GM23338 (cell line): ENCODE data around the gene CBLN3. TPM values are rescaled to one million over a fixed set of nuclear protein-coding genes. Genes with fewer than 3 reads are reported as not detected.

ENCODE experiments used
- ATAC-seq: fragments of 200-7000 bp; cut with Tn5 transposase; 3 replicates; pipeline ENCODE4 v1.9.1; 2020
- DNase-seq: peaks from one replicate; pipeline ENCODE4 v3.0.0-alpha.2; 2015; ENCODE audit warnings: low spot score
- H2AFZ ChIP-seq: fragments of 200-600 bp; sonication (generic); 2 replicates; pipeline ENCODE4 v1.8.0; 2016; ENCODE audit warnings: antibody characterized with exemption, mild to moderate bottlenecking, moderate library complexity
- H3F3A ChIP-seq: fragments of 200-600 bp; sonication (generic); replicated peaks from 2 replicates; pipeline ENCODE4 v1.8.0; 2017; ENCODE audit warnings: antibody characterized with exemption, mixed run types, low read depth
- H3K27ac ChIP-seq: fragments of 200-600 bp; sonication (generic); 2 replicates; pipeline ENCODE4 v1.6.1; 2016; ENCODE audit warnings: low read depth
- H3K27me3 ChIP-seq: fragments of 200-600 bp; sonication (generic); 2 replicates; pipeline ENCODE4 v1.8.0; 2016; ENCODE audit warnings: mild to moderate bottlenecking, mixed run types, moderate library complexity; ENCODE audit not compliant: insufficient read depth
- H3K36me3 ChIP-seq: fragments of 200-600 bp; sonication (generic); 2 replicates; pipeline ENCODE4 v1.8.0; 2016; ENCODE audit warnings: mild to moderate bottlenecking; ENCODE audit not compliant: insufficient read depth
- H3K4me1 ChIP-seq: fragments of 200-600 bp; sonication (generic); 2 replicates; pipeline ENCODE4 v1.8.0; 2016; ENCODE audit warnings: mild to moderate bottlenecking, moderate library complexity; ENCODE audit not compliant: insufficient read depth
- H3K4me2 ChIP-seq: fragments of 200-600 bp; sonication (generic); 2 replicates; pipeline ENCODE4 v1.7.1; 2017; ENCODE audit warnings: mixed run types
- H3K4me3 ChIP-seq: fragments of 200-600 bp; sonication (generic); 2 replicates; pipeline ENCODE4 v1.6.1; 2016; ENCODE audit warnings: mixed run types
- H3K79me2 ChIP-seq: fragments of 200-600 bp; sonication (generic); replicated peaks from 2 replicates; pipeline ENCODE4 v1.8.0; 2017; ENCODE audit warnings: mild to moderate bottlenecking; ENCODE audit not compliant: insufficient read depth
- H3K9me2 ChIP-seq: fragments of 200-600 bp; sonication (generic); 2 replicates; pipeline ENCODE4 v1.8.0; 2017; ENCODE audit not compliant: insufficient read depth
- H4K20me1 ChIP-seq: fragments of 200-600 bp; sonication (generic); replicated peaks from 2 replicates; pipeline ENCODE4 v1.8.0; 2017; ENCODE audit warnings: mild to moderate bottlenecking; ENCODE audit not compliant: insufficient read depth
- H3K27ac Mint-ChIP-seq: 2 replicates; pipeline ENCODE4 v1.8.0; 2020; ENCODE audit warnings: inconsistent platforms, mild to moderate bottlenecking, moderate library complexity, mixed read lengths
- H3K27me3 Mint-ChIP-seq: 3 replicates; pipeline ENCODE4 v1.8.0; 2022; ENCODE audit warnings: low read depth, mild to moderate bottlenecking, moderate library complexity, mixed read lengths, inconsistent platforms; ENCODE audit not compliant: insufficient read depth, poor library complexity
- H3K36me3 Mint-ChIP-seq: 3 replicates; pipeline ENCODE4 v1.8.0; 2021; ENCODE audit warnings: low read depth, mild to moderate bottlenecking, inconsistent platforms, moderate library complexity, mixed read lengths
- H3K4me1 Mint-ChIP-seq: 3 replicates; pipeline ENCODE4 v1.8.0; 2020; ENCODE audit warnings: mild to moderate bottlenecking, inconsistent platforms, mixed read lengths
- H3K4me3 Mint-ChIP-seq: 3 replicates; pipeline ENCODE4 v1.8.0; 2021; ENCODE audit warnings: moderate library complexity, mild to moderate bottlenecking, inconsistent platforms, mixed read lengths
- H3K9me3 Mint-ChIP-seq: 3 replicates; pipeline ENCODE4 v1.8.0; 2020; ENCODE audit warnings: moderate library complexity, mild to moderate bottlenecking, inconsistent platforms, mixed read lengths
- CREB1 ChIP-seq: fragments of 250-450 bp; sonication (Bioruptor Pico); IDR thresholded peaks from 2 replicates; pipeline ENCODE4 v1.5.0; 2020; ENCODE audit warnings: low read depth, mild to moderate bottlenecking, moderate library complexity
- EZH2 ChIP-seq: fragments of 200-600 bp; sonication (generic); IDR thresholded peaks from one replicate; pipeline ENCODE4 v1.8.0; 2017; ENCODE audit warnings: antibody characterized with exemption, mild to moderate bottlenecking, low read depth; ENCODE audit not compliant: unreplicated experiment
- EZH2phosphoT487 ChIP-seq: fragments of 200-600 bp; sonication (generic); IDR thresholded peaks from one replicate; pipeline ENCODE4 v1.8.1; 2018; ENCODE audit warnings: antibody characterized with exemption; ENCODE audit not compliant: unreplicated experiment
- JUNB ChIP-seq: IDR thresholded peaks from one replicate; pipeline ENCODE4 v1.6.1; 2016; ENCODE audit warnings: antibody characterized with exemption; ENCODE audit not compliant: unreplicated experiment
- NANOG ChIP-seq: IDR thresholded peaks from 2 replicates; pipeline ENCODE4 v1.6.1; 2016; ENCODE audit warnings: antibody characterized with exemption, borderline replicate concordance
- ZNF114 ChIP-seq: fragments of 250-450 bp; sonication (Bioruptor Pico); IDR thresholded peaks from 2 replicates; pipeline ENCODE4 v1.5.0; 2020; ENCODE audit warnings: mild to moderate bottlenecking, moderate library complexity
- polyA plus RNA-seq: library from polyadenylated mRNA; unstranded; fragments of >200 nt; fragmentation: Nextera tagmentation; extraction: Ambion mirVana; gene quantifications from 2 replicates; pipeline ENCODE4 v1.2.1, GENCODE V29; 2016
- total RNA-seq: library from RNA; depleted of rRNA; stranded (reverse); fragments of >200 nt; shearing (Covaris generic); gene quantifications from 2 replicates; pipeline ENCODE4 v1.2.3, GENCODE V29; 2014
- TF ChIP-seq, protein P1 (sequence below): fragments of 250-450 bp; sonication (Bioruptor Pico); IDR thresholded peaks from 2 replicates; pipeline ENCODE4 v1.5.0; 2020; ENCODE audit warnings: mild to moderate bottlenecking, moderate library complexity
- TF ChIP-seq, protein P2 (sequence below): IDR thresholded peaks from 2 replicates; pipeline ENCODE4 v1.6.1; 2016; ENCODE audit warnings: antibody characterized with exemption

CBLN3 gene
- total and polyA plus RNA-seq, 2 experiments from 2014 or later = 0.07 to 0.19 TPM

DNA sequence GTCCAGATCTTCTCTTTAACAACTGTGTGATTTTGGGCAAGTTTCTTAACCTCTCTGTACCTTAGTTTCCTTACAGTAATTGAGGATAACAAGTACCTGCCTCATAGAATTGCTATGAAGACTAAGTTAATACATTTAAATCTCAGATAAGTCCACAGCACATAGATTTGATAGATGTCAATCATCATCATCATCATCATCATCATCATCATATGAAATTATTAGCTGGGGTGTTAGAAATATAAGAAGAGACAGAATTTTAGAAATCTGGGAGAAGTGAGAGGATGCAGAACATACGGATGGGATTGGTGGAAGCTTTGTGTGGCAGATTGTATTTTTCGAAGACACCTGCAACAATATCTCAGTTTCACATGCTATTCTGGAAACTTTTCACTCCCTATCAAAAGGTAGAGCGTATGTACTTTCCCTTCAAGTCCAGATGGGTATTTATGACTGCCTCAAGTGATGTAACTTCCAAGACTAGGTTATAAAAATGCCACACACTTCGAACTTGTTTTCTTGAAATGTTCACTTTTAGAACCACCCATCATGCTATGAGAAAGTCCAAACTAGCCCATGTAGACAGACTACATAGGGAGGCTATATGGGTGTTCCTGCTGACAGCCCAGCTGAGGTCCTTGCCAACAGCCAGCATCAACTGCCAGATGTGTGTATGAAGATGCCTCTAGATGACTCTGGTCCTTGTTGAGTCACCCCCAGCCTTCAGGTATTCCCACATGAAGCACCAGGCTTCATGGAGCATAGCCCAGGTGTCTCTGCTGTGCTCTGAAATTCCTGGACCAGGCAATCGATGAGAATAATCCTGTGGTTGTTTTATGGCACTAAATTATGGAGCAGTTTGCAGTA lies 33.8 kb upstream of the CBLN3 start:
- Histone ChIP-seq H4K20me1 (no peaks in the 10 kb centered on the region), H3K9me2 (no peaks in the 10 kb centered on the region)
- H3K36me3 Mint-ChIP-seq = no peaks in the 10 kb centered on the region; the same call in 2 of the 3 replicates

More for the DNA sequence above, 33.8 kb upstream of the CBLN3 start:
- Mint-ChIP-seq H3K27me3 (no peaks in the 10 kb centered on the region), H3K27ac (no peak overlapping the region), H3K4me1 (peaks cover 3% of the 10 kb centered on the region; the same call in 1 of the 3 replicates), H3K4me3 (no peak overlapping the region), H3K9me3 (no peaks in the 10 kb centered on the region; the same call in 2 of the 3 replicates)
- Histone ChIP-seq H3K4me2 (no peak overlapping the region), H3K27ac (no peak overlapping the region), H2AFZ (no peak overlapping the region), H3K27me3 (no peaks in the 10 kb centered on the region), H3K4me3 (no peak overlapping the region), H3F3A (no peaks in the 10 kb centered on the region), H3K79me2 (no peaks in the 10 kb centered on the region), H3K4me1 (no peaks in the 10 kb centered on the region), H3K36me3 (no peaks in the 10 kb centered on the region)
- no peak for TF ChIP-seq EZH2phosphoT487
- no peak for TF ChIP-seq ZNF114
- TF ChIP-seq, protein P1, sequence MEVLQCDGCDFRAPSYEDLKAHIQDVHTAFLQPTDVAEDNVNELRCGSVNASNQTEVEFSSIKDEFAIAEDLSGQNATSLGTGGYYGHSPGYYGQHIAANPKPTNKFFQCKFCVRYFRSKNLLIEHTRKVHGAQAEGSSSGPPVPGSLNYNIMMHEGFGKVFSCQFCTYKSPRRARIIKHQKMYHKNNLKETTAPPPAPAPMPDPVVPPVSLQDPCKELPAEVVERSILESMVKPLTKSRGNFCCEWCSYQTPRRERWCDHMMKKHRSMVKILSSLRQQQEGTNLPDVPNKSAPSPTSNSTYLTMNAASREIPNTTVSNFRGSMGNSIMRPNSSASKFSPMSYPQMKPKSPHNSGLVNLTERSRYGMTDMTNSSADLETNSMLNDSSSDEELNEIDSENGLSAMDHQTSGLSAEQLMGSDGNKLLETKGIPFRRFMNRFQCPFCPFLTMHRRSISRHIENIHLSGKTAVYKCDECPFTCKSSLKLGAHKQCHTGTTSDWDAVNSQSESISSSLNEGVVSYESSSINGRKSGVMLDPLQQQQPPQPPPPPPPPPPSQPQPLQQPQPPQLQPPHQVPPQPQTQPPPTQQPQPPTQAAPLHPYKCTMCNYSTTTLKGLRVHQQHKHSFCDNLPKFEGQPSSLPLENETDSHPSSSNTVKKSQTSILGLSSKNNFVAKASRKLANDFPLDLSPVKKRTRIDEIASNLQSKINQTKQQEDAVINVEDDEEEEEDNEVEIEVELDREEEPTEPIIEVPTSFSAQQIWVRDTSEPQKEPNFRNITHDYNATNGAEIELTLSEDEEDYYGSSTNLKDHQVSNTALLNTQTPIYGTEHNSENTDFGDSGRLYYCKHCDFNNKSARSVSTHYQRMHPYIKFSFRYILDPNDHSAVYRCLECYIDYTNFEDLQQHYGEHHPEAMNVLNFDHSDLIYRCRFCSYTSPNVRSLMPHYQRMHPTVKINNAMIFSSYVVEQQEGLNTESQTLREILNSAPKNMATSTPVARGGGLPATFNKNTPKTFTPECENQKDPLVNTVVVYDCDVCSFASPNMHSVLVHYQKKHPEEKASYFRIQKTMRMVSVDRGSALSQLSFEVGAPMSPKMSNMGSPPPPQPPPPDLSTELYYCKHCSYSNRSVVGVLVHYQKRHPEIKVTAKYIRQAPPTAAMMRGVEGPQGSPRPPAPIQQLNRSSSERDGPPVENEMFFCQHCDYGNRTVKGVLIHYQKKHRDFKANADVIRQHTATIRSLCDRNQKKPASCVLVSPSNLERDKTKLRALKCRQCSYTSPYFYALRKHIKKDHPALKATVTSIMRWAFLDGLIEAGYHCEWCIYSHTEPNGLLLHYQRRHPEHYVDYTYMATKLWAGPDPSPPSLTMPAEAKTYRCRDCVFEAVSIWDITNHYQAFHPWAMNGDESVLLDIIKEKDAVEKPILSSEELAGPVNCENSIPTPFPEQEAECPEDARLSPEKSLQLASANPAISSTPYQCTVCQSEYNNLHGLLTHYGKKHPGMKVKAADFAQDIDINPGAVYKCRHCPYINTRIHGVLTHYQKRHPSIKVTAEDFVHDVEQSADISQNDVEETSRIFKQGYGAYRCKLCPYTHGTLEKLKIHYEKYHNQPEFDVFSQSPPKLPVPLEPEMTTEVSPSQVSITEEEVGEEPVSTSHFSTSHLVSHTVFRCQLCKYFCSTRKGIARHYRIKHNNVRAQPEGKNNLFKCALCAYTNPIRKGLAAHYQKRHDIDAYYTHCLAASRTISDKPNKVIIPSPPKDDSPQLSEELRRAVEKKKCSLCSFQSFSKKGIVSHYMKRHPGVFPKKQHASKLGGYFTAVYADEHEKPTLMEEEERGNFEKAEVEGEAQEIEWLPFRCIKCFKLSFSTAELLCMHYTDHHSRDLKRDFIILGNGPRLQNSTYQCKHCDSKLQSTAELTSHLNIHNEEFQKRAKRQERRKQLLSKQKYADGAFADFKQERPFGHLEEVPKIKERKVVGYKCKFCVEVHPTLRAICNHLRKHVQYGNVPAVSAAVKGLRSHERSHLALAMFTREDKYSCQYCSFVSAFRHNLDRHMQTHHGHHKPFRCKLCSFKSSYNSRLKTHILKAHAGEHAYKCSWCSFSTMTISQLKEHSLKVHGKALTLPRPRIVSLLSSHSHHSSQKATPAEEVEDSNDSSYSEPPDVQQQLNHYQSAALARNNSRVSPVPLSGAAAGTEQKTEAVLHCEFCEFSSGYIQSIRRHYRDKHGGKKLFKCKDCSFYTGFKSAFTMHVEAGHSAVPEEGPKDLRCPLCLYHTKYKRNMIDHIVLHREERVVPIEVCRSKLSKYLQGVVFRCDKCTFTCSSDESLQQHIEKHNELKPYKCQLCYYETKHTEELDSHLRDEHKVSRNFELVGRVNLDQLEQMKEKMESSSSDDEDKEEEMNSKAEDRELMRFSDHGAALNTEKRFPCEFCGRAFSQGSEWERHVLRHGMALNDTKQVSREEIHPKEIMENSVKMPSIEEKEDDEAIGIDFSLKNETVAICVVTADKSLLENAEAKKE = no peak
- TF ChIP-seq CREB1 (CRISPR knock-in tag) = no peak
- no peak for TF ChIP-seq JUNB
- no peak for TF ChIP-seq EZH2
- no peak for TF ChIP-seq NANOG
- TF ChIP-seq, protein P2, sequence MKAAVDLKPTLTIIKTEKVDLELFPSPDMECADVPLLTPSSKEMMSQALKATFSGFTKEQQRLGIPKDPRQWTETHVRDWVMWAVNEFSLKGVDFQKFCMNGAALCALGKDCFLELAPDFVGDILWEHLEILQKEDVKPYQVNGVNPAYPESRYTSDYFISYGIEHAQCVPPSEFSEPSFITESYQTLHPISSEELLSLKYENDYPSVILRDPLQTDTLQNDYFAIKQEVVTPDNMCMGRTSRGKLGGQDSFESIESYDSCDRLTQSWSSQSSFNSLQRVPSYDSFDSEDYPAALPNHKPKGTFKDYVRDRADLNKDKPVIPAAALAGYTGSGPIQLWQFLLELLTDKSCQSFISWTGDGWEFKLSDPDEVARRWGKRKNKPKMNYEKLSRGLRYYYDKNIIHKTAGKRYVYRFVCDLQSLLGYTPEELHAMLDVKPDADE = no peak
- DNase-seq = no peak
- no peak for ATAC-seq
